ENCODE results near the gene PLA2G1B.

DNA sequence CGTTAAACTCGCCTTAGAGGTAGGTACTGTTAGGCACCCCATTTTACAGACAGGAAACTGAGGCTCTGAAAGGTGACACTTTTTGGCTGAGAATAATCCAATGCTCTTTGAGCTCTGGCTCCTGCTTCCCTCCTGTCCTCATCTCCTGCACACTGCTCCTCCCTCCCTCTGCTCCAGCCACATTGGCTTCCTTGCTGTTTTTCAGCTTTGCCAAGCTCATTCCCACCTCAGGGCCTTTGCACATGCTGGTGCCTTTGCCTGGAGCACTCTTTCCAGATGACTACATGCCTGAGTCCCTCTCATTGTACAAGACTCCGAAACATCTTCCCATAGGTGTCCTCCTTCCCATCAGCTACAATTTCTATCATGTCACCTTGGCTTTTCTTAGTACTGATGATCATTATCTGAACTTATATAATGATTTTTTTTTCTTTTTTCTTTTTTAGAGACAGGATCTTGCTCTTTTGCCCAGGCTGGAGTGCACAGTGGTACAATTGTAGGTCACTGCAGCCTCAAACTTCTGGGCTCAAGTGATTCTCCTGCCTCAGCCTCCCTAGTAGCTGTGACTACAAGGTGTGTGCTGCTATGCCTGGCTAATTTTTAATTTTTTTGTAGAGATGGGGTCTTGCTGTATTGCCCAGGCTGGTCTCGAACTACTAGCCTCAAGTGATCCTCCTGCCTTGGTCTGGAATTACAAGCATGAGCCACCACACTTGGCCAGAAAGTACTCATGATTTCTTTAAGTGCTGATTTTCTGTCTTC lies 26.2 kb upstream of the PLA2G1B start:
- no peak for TF ChIP-seq EP300 (IDR thresholded peaks at IDR 0.05)
- TF ChIP-seq, protein P1, sequence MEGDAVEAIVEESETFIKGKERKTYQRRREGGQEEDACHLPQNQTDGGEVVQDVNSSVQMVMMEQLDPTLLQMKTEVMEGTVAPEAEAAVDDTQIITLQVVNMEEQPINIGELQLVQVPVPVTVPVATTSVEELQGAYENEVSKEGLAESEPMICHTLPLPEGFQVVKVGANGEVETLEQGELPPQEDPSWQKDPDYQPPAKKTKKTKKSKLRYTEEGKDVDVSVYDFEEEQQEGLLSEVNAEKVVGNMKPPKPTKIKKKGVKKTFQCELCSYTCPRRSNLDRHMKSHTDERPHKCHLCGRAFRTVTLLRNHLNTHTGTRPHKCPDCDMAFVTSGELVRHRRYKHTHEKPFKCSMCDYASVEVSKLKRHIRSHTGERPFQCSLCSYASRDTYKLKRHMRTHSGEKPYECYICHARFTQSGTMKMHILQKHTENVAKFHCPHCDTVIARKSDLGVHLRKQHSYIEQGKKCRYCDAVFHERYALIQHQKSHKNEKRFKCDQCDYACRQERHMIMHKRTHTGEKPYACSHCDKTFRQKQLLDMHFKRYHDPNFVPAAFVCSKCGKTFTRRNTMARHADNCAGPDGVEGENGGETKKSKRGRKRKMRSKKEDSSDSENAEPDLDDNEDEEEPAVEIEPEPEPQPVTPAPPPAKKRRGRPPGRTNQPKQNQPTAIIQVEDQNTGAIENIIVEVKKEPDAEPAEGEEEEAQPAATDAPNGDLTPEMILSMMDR (IDR thresholded peaks at IDR 0.05): no peak

Data from gastroesophageal sphincter (tissue), 3 donors.